H9 (cell line): ENCODE measurements around the gene GALNT12. TPM values are rescaled to one million over a fixed set of nuclear protein-coding genes. Genes with fewer than 3 reads are reported as not detected.

Experiments used
- DNase-seq: peaks from one replicate; pipeline ENCODE4 v3.0.0-alpha.2; 2017
- H2AFZ ChIP-seq: one replicate; pipeline ENCODE4 v1.6.1; 2013; ENCODE audit warnings: mild to moderate bottlenecking, low read length, control low read depth, moderate library complexity
- H2AK5ac ChIP-seq: 2 replicates; pipeline ENCODE4 v1.6.1; 2013; ENCODE audit warnings: low read length, control low read depth, mixed read lengths; ENCODE audit not compliant: insufficient read length
- H2BK120ac ChIP-seq: one replicate; pipeline ENCODE4 v1.6.1; 2013; ENCODE audit warnings: low read depth, mild to moderate bottlenecking, low read length, control low read depth, inconsistent platforms; ENCODE audit not compliant: poor library complexity, severe bottlenecking
- H2BK12ac ChIP-seq: 2 replicates; pipeline ENCODE4 v1.6.1; 2013; ENCODE audit warnings: low read length, control low read depth, mixed read lengths, low read depth; ENCODE audit not compliant: insufficient read length
- H2BK15ac ChIP-seq: 2 replicates; pipeline ENCODE4 v1.6.1; 2013; ENCODE audit warnings: low read depth, low read length, control low read depth
- H2BK20ac ChIP-seq: one replicate; pipeline ENCODE4 v1.6.1; 2013; ENCODE audit warnings: low read depth, mild to moderate bottlenecking, low read length, control low read depth, inconsistent platforms; ENCODE audit not compliant: poor library complexity, severe bottlenecking
- H2BK5ac ChIP-seq: 2 replicates; pipeline ENCODE4 v1.6.1; 2013; ENCODE audit warnings: low read length, control low read depth, mixed read lengths; ENCODE audit not compliant: insufficient read length
- H3K14ac ChIP-seq: 2 replicates; pipeline ENCODE4 v1.6.1; 2013; ENCODE audit warnings: low read length, control low read depth; ENCODE audit not compliant: insufficient read depth
- H3K18ac ChIP-seq: 2 replicates; pipeline ENCODE4 v1.6.1; 2013; ENCODE audit warnings: low read depth, mild to moderate bottlenecking, mixed read lengths, low read length, control low read depth; ENCODE audit not compliant: insufficient read length
- H3K23ac ChIP-seq: 2 replicates; pipeline ENCODE4 v1.6.1; 2013; ENCODE audit warnings: low read length, control low read depth, mixed read lengths, low read depth; ENCODE audit not compliant: insufficient read length
- H3K23me2 ChIP-seq: 2 replicates; pipeline ENCODE4 v1.6.1; 2013; ENCODE audit warnings: low read depth, mild to moderate bottlenecking, mixed read lengths, low read length, control low read depth; ENCODE audit not compliant: insufficient read length, poor library complexity, severe bottlenecking
- H3K27ac ChIP-seq: 2 replicates; pipeline ENCODE4 v1.5.1; 2013; ENCODE audit warnings: low read length, control low read depth, mixed read lengths, low read depth; ENCODE audit not compliant: insufficient read length
- H3K27me3 ChIP-seq: 2 replicates; pipeline ENCODE4 v1.6.1; 2013; ENCODE audit warnings: low read length, control low read depth, inconsistent platforms; ENCODE audit not compliant: insufficient read depth
- H3K4ac ChIP-seq: 2 replicates; pipeline ENCODE4 v1.6.1; 2013; ENCODE audit warnings: low read depth, mild to moderate bottlenecking, control low read depth, inconsistent platforms, low read length, moderate library complexity
- H3K4me1 ChIP-seq: 2 replicates; pipeline ENCODE4 v1.6.1; 2013; ENCODE audit warnings: low read length, control low read depth, inconsistent platforms; ENCODE audit not compliant: insufficient read depth
- H3K4me2 ChIP-seq: 2 replicates; pipeline ENCODE4 v1.6.1; 2013; ENCODE audit warnings: low read length, control low read depth, mixed read lengths; ENCODE audit not compliant: insufficient read length, insufficient read depth
- H3K56ac ChIP-seq: 2 replicates; pipeline ENCODE4 v1.6.1; 2013; ENCODE audit warnings: low read depth, mild to moderate bottlenecking, mixed read lengths, low read length, control low read depth; ENCODE audit not compliant: insufficient read length
- H3K79me1 ChIP-seq: 2 replicates; pipeline ENCODE4 v1.6.1; 2013; ENCODE audit warnings: low read depth, mild to moderate bottlenecking, moderate library complexity, low read length, control low read depth, inconsistent platforms; ENCODE audit not compliant: insufficient read depth, poor library complexity, severe bottlenecking
- H3K79me2 ChIP-seq: 2 replicates; pipeline ENCODE4 v1.6.1; 2013; ENCODE audit warnings: low read length, control low read depth, inconsistent platforms; ENCODE audit not compliant: insufficient read depth
- H3K9ac ChIP-seq: 2 replicates; pipeline ENCODE4 v1.6.1; 2013; ENCODE audit warnings: low read length, control low read depth, mixed read lengths; ENCODE audit not compliant: insufficient read length; ENCODE audit errors: extremely low read depth
- H3K9me3 ChIP-seq: one replicate; pipeline ENCODE4 v1.6.1; 2013; ENCODE audit warnings: low read depth, low read length, inconsistent platforms; ENCODE audit not compliant: control insufficient read depth
- H3T11ph ChIP-seq: one replicate; pipeline ENCODE4 v1.6.1; 2013; ENCODE audit warnings: mild to moderate bottlenecking, low read length, control low read depth, inconsistent platforms
- H4K20me1 ChIP-seq: one replicate; pipeline ENCODE4 v1.6.1; 2013; ENCODE audit not compliant: control insufficient read depth, insufficient read length, insufficient read depth
- H4K5ac ChIP-seq: 2 replicates; pipeline ENCODE4 v1.6.1; 2013; ENCODE audit warnings: low read depth, mild to moderate bottlenecking, mixed read lengths, low read length, control low read depth; ENCODE audit not compliant: insufficient read length
- H4K8ac ChIP-seq: replicated peaks from 2 replicates; pipeline ENCODE4 v1.6.1; 2013; ENCODE audit warnings: low read length, control low read depth, mixed read lengths, low read depth; ENCODE audit not compliant: insufficient read length
- H4K91ac ChIP-seq: 2 replicates; pipeline ENCODE4 v1.6.1; 2013; ENCODE audit warnings: low read depth, mild to moderate bottlenecking, moderate library complexity, mixed read lengths, low read length, control low read depth; ENCODE audit not compliant: insufficient read length
- H3K27ac Mint-ChIP-seq, 3 experiments: 2 replicates in 2 of 3; 3 replicates in 1 of 3; pipeline ENCODE4 v1.8.0; 2020 to 2021; ENCODE audit warnings: mixed read lengths in 3 of 3, mild to moderate bottlenecking in 1 of 3, moderate library complexity in 1 of 3
- H3K27me3 Mint-ChIP-seq: 2 replicates; pipeline ENCODE4 v1.8.0; 2021; ENCODE audit warnings: low read depth, mild to moderate bottlenecking, moderate library complexity, mixed read lengths
- H3K36me3 Mint-ChIP-seq, 3 experiments: 2 replicates in 2 of 3; 3 replicates in 1 of 3; pipeline ENCODE4 v1.8.0; 2020 to 2021; ENCODE audit warnings: low read depth in 3 of 3, mixed read lengths in 3 of 3; ENCODE audit not compliant: insufficient read depth in 1 of 3
- H3K4me1 Mint-ChIP-seq, 2 experiments: 2 replicates each; pipeline ENCODE4 v1.8.0; 2020; ENCODE audit warnings: mixed read lengths in 2 of 2
- H3K4me3 Mint-ChIP-seq, 2 experiments: 2 replicates in 1 of 2; 3 replicates in 1 of 2; pipeline ENCODE4 v1.8.0; 2020 to 2021; ENCODE audit warnings: mild to moderate bottlenecking in 2 of 2, mixed read lengths in 2 of 2, moderate library complexity in 1 of 2
- H3K9me3 Mint-ChIP-seq, 2 experiments: 2 replicates in 1 of 2; 3 replicates in 1 of 2; pipeline ENCODE4 v1.8.0; 2020; ENCODE audit warnings: mild to moderate bottlenecking in 2 of 2, mixed read lengths in 2 of 2, moderate library complexity in 1 of 2
- WGBS: extraction: QIAGEN DNeasy Blood & Tissue Kit; methylation state at CpG from one replicate; pipeline ENCODE4 v1.1.7; 2013; ENCODE audit warnings: missing lambda C conversion rate, low lambda C conversion rate, mixed read lengths; ENCODE audit not compliant: insufficient read length; ENCODE audit errors: extremely low coverage; 5-methylcytosine and 5-hydroxymethylcytosine counted together
- total RNA-seq: library from RNA; stranded (reverse); gene quantifications from 2 replicates; pipeline ENCODE4 v1.2.1, GENCODE V29; 2021
- TF ChIP-seq, protein P1 (sequence below): fragments of 200-600 bp; sonication (generic); conservative IDR thresholded peaks from 3 replicates; pipeline ENCODE4 v1.8.0; 2021; ENCODE audit warnings: antibody characterized with exemption, mild to moderate bottlenecking

The GALNT12 gene
- total RNA-seq, 1 experiment from 2014 or later, result 18.0 TPM

DNA sequence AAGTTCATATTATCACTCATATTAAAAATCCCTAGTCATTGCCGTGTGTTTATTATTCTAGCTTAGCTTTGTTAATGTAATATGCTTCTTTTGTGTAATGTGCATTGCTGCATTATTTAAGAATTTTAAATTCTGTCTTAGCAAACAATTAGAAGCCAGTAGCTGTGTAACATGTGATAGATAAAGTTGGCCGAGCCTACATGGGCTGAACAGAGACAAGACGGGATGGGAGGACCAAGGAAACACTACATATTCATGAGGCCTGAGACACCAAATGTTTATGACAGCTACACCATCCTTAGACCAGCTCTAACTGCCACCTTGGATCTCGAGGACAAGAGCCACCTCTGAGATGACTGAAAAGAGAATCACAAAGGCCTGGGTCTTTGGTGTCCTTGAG is 85.2 kb downstream of the GALNT12 start:
- Histone ChIP-seq H3K23ac (no peak overlapping the region), H3K79me1 (no peaks in the 10 kb centered on the region), H2BK15ac (no peak overlapping the region), H3K23me2 (no peaks in the 10 kb centered on the region), H3K27ac (no peak overlapping the region), H3K79me2 (no peaks in the 10 kb centered on the region), H3K4ac (no peak overlapping the region), H2AFZ (no peak overlapping the region), H3K4me2 (no peak overlapping the region), H2BK120ac (no peak overlapping the region), H3K14ac (no peak overlapping the region), H3K18ac (no peak overlapping the region), H2BK20ac (no peak overlapping the region), H4K91ac (no peak overlapping the region), H4K20me1 (no peaks in the 10 kb centered on the region), H3T11ph (no peak overlapping the region), H2BK12ac (no peak overlapping the region), H3K27me3 (no peaks in the 10 kb centered on the region), H2AK5ac (no peak overlapping the region), H3K9me3 (no peaks in the 10 kb centered on the region), H4K8ac (no peak overlapping the region), H4K5ac (no peak overlapping the region), H2BK5ac (no peak overlapping the region), H3K4me1 (no peaks in the 10 kb centered on the region), H3K56ac (no peak overlapping the region), H3K9ac (no peak overlapping the region)
- TF ChIP-seq, protein P1, sequence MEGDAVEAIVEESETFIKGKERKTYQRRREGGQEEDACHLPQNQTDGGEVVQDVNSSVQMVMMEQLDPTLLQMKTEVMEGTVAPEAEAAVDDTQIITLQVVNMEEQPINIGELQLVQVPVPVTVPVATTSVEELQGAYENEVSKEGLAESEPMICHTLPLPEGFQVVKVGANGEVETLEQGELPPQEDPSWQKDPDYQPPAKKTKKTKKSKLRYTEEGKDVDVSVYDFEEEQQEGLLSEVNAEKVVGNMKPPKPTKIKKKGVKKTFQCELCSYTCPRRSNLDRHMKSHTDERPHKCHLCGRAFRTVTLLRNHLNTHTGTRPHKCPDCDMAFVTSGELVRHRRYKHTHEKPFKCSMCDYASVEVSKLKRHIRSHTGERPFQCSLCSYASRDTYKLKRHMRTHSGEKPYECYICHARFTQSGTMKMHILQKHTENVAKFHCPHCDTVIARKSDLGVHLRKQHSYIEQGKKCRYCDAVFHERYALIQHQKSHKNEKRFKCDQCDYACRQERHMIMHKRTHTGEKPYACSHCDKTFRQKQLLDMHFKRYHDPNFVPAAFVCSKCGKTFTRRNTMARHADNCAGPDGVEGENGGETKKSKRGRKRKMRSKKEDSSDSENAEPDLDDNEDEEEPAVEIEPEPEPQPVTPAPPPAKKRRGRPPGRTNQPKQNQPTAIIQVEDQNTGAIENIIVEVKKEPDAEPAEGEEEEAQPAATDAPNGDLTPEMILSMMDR, result no peak
- Mint-ChIP-seq H3K27me3 (no peaks in the 10 kb centered on the region; the same call in none of the 2 replicates), H3K36me3 (no peaks in the 10 kb centered on the region), H3K27ac (no peak overlapping the region), H3K9me3 (peaks cover 6 to 12% of the 10 kb centered on the region in 2 experiments; a peak in 4 of 5 replicates), H3K4me3 (no peak overlapping the region), H3K4me1 (no peaks in the 10 kb centered on the region)
- no peak for DNase-seq
- WGBS, result no CpG with 5 or more reads among the region's 4 CpGs
